HG03039 (cell line): ENCODE results near the gene TMEM141.
A peak's percentile ranks its signal among the peaks of the same experiment; 100 is the strongest.

Source experiments
- ATAC-seq: cut with Tn5 transposase; IDR thresholded peaks from one replicate; pipeline ENCODE4 v1.9.1; 2021; ENCODE audit warnings: mild to moderate bottlenecking, moderate library complexity; ENCODE audit not compliant: unreplicated experiment

Gene TMEM141

GRCh38 chr9:136790640-136791515 lies at the start of gene TMEM141:
TMEM141 (plus strand) TSS chr9:136791344; CDS start chr9:136791371, 27 bp downstream.
- ATAC-seq: peak; percentile 74

- ATAC-seq: no peak
These were observed 49.1 kb upstream of the TMEM141 start for GRCh38 chr9:136741883-136742571.

- no peak for ATAC-seq
These were observed 48.4 kb upstream of the TMEM141 start, which contains the start of gene LCN10 for GRCh38 chr9:136742591-136743391. LCN10 (minus strand) TSS chr9:136742940; CDS start chr9:136742903, 37 bp downstream.

DNA sequence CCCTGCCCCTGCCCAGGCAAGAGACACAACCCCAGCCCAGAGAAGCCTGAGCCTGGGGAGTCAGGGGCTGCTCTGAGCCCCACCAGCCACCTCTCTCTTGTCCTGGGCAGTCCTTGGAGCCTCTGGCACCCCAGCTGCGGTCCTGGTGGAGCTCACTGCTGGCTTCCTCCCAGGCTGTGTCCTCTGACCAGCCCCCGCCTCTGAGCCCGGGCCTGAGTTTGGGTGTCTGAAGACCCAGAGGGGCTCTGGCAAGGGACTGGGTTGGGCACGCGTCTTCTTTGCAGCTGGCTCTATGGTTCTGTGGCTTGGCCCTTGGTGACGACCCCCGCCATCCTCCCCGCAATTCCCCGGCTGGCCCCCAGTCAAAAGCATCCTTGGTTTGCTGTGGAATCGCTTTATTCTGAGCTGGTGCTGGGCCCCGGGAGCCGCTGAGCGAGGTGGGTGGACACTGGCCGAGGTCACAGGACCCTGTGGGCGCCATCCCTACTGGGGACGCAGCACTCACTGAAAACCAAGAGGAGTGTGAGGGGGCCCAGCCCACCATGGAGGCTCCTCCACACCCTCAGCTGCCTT lies 47.4 kb upstream of the TMEM141 start:
- ATAC-seq: no peak

DNA sequence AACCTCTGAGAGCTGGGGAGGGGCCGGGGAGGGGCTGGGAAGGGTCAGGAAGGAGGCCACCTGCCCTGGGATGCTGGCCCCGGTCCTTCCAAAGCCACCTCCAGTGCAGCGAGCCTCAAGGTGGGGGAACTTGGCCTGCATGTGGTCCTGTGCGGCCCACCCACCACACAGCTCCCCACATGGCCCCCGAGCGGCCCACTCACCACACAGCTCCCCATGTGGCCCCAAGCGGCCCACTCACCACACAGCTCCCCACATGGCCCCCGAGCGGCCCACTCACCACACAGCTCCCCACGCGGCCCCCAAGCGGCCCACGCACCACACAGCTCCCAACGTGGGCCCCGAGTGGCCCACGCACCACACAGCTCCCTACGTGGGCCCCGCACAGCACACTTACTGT lies 46.4 kb upstream of the TMEM141 start:
- ATAC-seq: no peak

- no peak for ATAC-seq
These were observed 45.6 kb upstream of the TMEM141 start for GRCh38 chr9:136745389-136746154.

- ATAC-seq: no peak
These were observed 45.0 kb upstream of the TMEM141 start for GRCh38 chr9:136746155-136746490.

- no peak for ATAC-seq
These were observed 44.5 kb upstream of the TMEM141 start for GRCh38 chr9:136746621-136747020.

DNA sequence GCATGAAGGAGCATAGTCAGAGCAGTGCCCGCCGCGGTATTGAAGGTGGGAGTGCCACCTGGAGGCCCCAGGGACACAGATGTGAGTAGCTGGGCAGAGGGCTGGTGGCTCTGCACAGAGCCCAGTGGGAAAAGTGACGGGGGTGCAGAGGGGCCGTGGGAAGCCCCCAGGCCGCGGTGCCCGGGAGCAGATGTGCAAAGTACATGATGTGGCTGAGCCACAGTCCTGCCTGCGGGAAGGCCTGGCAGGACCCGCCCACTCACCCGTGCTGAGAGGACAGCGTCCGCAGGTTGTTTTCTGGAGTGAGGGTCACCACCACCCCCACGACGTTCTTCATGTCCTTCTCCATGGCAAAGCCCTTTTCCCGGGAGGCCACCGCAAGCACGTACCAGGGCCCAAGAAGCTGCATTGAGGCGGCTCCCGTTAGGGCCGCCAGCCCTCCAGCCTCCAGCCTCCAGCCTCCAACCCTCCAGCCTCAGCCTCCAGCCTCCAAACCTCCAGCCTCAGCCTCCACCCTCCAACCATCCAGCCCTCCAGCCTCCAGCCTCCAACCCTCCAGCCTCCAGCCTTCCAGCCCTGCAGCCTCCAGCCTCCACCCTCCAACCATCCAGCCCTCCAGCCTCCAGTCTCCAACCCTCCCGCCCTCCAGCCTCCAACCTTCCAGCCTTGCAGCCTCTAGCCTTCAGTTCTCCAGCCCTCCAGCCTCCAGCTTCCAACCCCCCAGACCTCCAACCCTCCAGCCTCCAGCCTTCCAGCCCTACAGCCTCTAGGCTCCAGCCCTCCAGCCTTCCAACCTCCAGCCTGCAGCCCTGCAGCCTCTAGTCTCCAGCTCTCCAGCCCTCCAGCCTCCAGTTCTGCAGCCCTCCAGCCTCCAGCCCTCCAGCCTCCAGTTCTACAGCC lies 43.7 kb upstream of the TMEM141 start:
- no peak for ATAC-seq

DNA sequence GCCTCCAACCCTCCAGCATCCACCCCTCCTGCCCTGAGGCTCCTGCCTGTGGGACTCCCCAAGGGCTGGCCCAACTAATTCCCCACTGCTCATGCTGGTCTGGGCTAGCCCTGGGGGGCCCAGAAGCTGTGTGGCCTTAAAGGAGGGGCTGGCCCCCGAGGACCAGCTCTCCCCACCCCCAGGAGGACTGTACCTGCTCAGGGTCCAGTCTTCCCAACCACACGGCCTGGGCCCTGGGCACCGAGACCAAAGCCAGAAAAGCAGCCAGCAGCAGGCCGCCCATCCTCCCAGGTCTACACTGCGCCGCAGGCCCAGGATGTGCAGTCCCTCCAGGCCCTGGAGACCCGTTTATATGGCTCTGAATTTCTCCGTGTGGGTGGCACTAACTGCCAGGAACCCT lies 42.9 kb upstream of the TMEM141 start, which contains the start of gene LCN6:
TSS of gene LCN6 (minus strand) at position 325 of the 400 bp plus-strand sequence. CDS start at position 283, 42 bp downstream.
- no peak for ATAC-seq

- ATAC-seq: no peak
These were observed 42.2 kb upstream of the TMEM141 start for GRCh38 chr9:136748666-136749611.

DNA sequence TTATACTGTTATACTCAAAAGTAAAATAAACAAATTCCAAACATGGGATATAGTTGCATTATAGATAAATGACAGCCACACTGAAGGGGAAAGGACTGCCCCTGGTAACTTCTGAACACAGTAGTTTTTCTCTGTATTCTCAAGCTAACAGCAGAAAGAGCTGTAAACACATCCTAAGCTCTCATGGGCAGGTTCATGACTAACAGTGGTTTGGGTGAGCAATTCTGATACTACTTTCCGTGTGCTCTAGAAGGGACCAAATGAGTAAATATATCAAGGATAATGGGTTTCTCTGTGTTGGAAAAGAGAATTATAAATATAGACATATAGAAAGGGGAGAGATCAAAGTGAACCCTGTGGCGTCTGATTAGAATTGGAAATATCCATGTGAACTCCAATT lies 40.6 kb upstream of the TMEM141 start:
- no peak for ATAC-seq

GRCh38 chr9:136751244-136751643 lies 39.9 kb upstream of the TMEM141 start:
- no peak for ATAC-seq

- no peak for ATAC-seq
These were observed 39.3 kb upstream of the TMEM141 start for GRCh38 chr9:136751814-136752213.

- no peak for ATAC-seq
These were observed 37.6 kb upstream of the TMEM141 start for GRCh38 chr9:136753371-136754058.

DNA sequence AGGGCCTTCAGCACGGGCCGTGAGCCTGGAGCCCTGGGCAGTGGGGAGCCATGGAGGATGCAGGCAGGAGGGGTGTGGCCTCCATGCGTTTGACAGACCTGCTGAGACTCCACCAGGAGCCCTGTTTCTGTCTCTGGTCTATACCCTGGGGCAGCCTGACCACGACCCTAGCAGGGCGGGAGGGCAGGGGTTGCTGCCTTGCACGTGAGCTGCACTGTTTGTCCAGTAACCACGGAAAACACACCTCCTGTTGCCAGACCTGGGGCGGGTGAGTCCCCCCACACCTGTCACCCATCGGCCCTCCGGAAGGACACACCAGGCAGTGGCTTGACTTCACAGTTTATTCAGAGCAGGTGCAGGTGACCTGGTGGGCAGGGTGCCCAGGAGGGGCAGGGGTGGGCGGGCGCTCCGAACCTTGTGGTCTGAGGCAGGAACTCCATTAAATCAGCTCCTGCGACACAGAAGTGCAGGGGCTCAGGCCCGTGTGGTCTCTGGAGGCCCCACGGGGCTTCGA lies 37.0 kb upstream of the TMEM141 start:
- no peak for ATAC-seq

- ATAC-seq: no peak
These were observed 36.4 kb upstream of the TMEM141 start for GRCh38 chr9:136754626-136755301.
